PFSK-1 (cell line): Measurements from ENCODE around the gene SLC38A9.

ENCODE experiments used
- POLR2AphosphoS5 ChIP-seq: IDR thresholded peaks from 2 replicates; pipeline ENCODE4 v1.6.1; 2012; ENCODE audit warnings: low read depth, mild to moderate bottlenecking, control low read depth, low read length, moderate library complexity
- REST ChIP-seq, 2 experiments: IDR thresholded peaks; 2 replicates each; pipeline versions ENCODE4 v1.6.1 to v1.8.0; 2011 to 2012; ENCODE audit warnings: low read depth in 2 of 2, low read length in 2 of 2, control low read depth in 1 of 2, inconsistent platforms in 1 of 2, mild to moderate bottlenecking in 1 of 2, moderate library complexity in 1 of 2; ENCODE audit not compliant: insufficient read depth in 1 of 2
- SIN3A ChIP-seq: IDR thresholded peaks from 2 replicates; pipeline ENCODE4 v1.6.1; 2012; ENCODE audit warnings: mild to moderate bottlenecking, low read length, moderate library complexity, borderline replicate concordance; ENCODE audit not compliant: insufficient read depth
- TAF1 ChIP-seq: IDR thresholded peaks from 2 replicates; pipeline ENCODE4 v1.6.1; 2012; ENCODE audit warnings: low read length, control low read depth, borderline replicate concordance; ENCODE audit not compliant: insufficient read depth

GRCh38 chr5:55625589-55625909 is 86.6 kb downstream of the SLC38A9 start:
- TF ChIP-seq SIN3A (no peak), POLR2AphosphoS5 (no peak), REST (IDR thresholded peaks at IDR 0.05; ENCODE audit: insufficient read depth in 1 of 2, low read depth in 2 of 2, low read length in 2 of 2) (no peak), TAF1 (no peak)
